Measurements from ENCODE around the gene HSPA1B. TPM values are rescaled to one million over a fixed set of nuclear protein-coding genes. Genes with fewer than 3 reads are reported as not detected.

The HSPA1B gene
- total RNA-seq, 1 experiment from 2014 or later: 85.1 TPM

DNA sequence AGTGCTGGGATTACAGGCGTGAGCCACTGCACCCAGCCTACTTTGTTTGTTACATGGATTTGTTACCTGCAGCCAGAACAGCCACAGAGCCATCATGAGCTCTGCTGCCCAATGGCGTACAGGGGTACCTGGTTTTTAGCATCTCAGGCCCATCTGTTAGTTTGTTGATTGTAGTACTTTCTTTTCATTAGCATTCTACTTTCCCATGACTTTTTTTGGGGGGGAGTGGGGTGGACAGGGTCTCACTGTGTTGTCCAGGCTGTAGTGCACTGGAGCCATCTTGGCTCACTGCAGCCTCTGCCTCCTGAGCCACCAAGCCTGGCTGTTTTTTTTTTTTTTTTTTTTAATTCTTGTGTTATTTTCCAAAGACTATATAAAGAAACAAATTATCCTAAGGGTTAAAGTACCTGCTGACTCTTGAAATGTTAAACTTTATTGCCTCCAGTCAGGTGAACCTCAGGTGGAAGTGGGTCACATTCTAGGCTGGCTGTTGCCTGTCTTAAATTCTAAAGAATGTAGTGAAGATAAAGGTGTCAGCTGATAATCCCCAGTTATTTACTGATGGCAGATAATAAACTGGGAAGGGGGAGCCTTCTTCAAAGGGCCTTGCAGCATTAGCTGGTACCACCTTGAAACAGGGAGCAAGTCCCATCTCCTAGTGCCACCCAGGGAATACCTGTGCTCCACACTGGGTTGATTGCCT, 19.9 kb downstream of the HSPA1B start:
- H2BK12ac ChIP-seq (ENCODE audit: insufficient read length, low read depth, low read length): no peak overlapping the region
- H3K4me1 ChIP-seq (ENCODE audit: insufficient read depth, low read length): no peaks in the 10 kb centered on the region
- H2AFZ ChIP-seq (ENCODE audit: low read length): no peak overlapping the region
- Mint-ChIP-seq H3K27me3 (ENCODE audit: low read depth) (no peaks in the 10 kb centered on the region), H3K27ac (no peak overlapping the region), H3K4me1 (0 out of 4 replicates have a peak, but pooled peaks cover 0 to 2% of the 10 kb centered on the region in 2 experiments), H3K9me3 (peaks cover 0 to under 1% of the 10 kb centered on the region in 2 experiments; a peak in 3 of 5 replicates), H3K4me3 (no peak overlapping the region), H3K36me3 (ENCODE audit: insufficient read depth in 1 of 3, low read depth in 3 of 3) (peaks cover 0 to under 1% (median 0%) of the 10 kb centered on the region in 3 experiments; a peak in 1 of 7 replicates)
- no peak overlapping the region for H3K9ac ChIP-seq (ENCODE audit: extremely low read depth, insufficient read length, low read length)
- no peaks in the 10 kb centered on the region for H3K79me1 ChIP-seq (ENCODE audit: insufficient read depth, low read depth, low read length, poor library complexity, severe bottlenecking)
- no peak overlapping the region for H3K23ac ChIP-seq (ENCODE audit: insufficient read length, low read depth, low read length)
- no peak overlapping the region for H2AK5ac ChIP-seq (ENCODE audit: insufficient read length, low read length)
- H3K56ac ChIP-seq (ENCODE audit: insufficient read length, low read depth, low read length): no peak overlapping the region
- H2BK20ac ChIP-seq (ENCODE audit: low read depth, low read length, poor library complexity, severe bottlenecking): no peak overlapping the region
- no peak overlapping the region for H4K5ac ChIP-seq (ENCODE audit: insufficient read length, low read depth, low read length)
- DNase-seq: no peak
- no peak overlapping the region for H3K14ac ChIP-seq (ENCODE audit: insufficient read depth, low read length)
- WGBS (ENCODE audit: extremely low coverage, insufficient read length, low lambda C conversion rate): no CpG with 5 or more reads among the region's 2 CpGs
- no peaks in the 10 kb centered on the region for H3K79me2 ChIP-seq (ENCODE audit: insufficient read depth, low read length)
- no peak for TF ChIP-seq CTCF (conservative IDR thresholded peaks at IDR 0.05)
- no peak overlapping the region for H3K4ac ChIP-seq (ENCODE audit: low read depth, low read length)
- H3K23me2 ChIP-seq (ENCODE audit: insufficient read length, low read depth, low read length, poor library complexity, severe bottlenecking): no peaks in the 10 kb centered on the region
- H4K20me1 ChIP-seq (ENCODE audit: control insufficient read depth, insufficient read depth, insufficient read length): no peaks in the 10 kb centered on the region
- no peak overlapping the region for H4K91ac ChIP-seq (ENCODE audit: insufficient read length, low read depth, low read length)
- H3T11ph ChIP-seq (ENCODE audit: low read length): no peak overlapping the region
- H3K18ac ChIP-seq (ENCODE audit: insufficient read length, low read depth, low read length): no peak overlapping the region
- no peak overlapping the region for H3K27ac ChIP-seq (ENCODE audit: insufficient read length, low read depth, low read length)
- H2BK120ac ChIP-seq (ENCODE audit: low read depth, low read length, poor library complexity, severe bottlenecking): no peak overlapping the region
- no peaks in the 10 kb centered on the region for H3K9me3 ChIP-seq (ENCODE audit: control insufficient read depth, low read depth, low read length)
- H2BK15ac ChIP-seq (ENCODE audit: low read depth, low read length): no peak overlapping the region
- H4K8ac ChIP-seq (replicated peaks; ENCODE audit: insufficient read length, low read depth, low read length): no peak overlapping the region
- no peak overlapping the region for H2BK5ac ChIP-seq (ENCODE audit: insufficient read length, low read length)
- H3K4me2 ChIP-seq (ENCODE audit: insufficient read depth, insufficient read length, low read length): no peak overlapping the region
- H3K27me3 ChIP-seq (ENCODE audit: insufficient read depth, low read length): no peaks in the 10 kb centered on the region

Measured in H9 (cell line).